GM13976 (cell line): ENCODE results near the gene NRIP2.
A peak's percentile ranks its signal among the peaks of the same experiment; 100 is the strongest.

Experiments
- DNase-seq: peaks from one replicate; pipeline ENCODE4 v3.0.0; 2012; ENCODE audit warnings: low spot score
- in situ Hi-C: fragments of 300-500 bp; cut with MboI; formaldehyde crosslinking; loops from one replicate; pipeline ENCODE4 v1.12.0; 2022; ENCODE audit warnings: low sequenced_read_pairs, mixed read lengths, inconsistent platforms; ENCODE audit not compliant: unreplicated experiment
- TF ChIP-seq, protein P1 (sequence below): IDR thresholded peaks from 2 replicates; pipeline ENCODE4 v1.5.1; 2012; ENCODE audit warnings: borderline replicate concordance, mild to moderate bottlenecking; ENCODE audit not compliant: insufficient read depth; ENCODE audit errors: extremely low read depth, missing control alignments, control extremely low read depth

NRIP2 gene

DNA sequence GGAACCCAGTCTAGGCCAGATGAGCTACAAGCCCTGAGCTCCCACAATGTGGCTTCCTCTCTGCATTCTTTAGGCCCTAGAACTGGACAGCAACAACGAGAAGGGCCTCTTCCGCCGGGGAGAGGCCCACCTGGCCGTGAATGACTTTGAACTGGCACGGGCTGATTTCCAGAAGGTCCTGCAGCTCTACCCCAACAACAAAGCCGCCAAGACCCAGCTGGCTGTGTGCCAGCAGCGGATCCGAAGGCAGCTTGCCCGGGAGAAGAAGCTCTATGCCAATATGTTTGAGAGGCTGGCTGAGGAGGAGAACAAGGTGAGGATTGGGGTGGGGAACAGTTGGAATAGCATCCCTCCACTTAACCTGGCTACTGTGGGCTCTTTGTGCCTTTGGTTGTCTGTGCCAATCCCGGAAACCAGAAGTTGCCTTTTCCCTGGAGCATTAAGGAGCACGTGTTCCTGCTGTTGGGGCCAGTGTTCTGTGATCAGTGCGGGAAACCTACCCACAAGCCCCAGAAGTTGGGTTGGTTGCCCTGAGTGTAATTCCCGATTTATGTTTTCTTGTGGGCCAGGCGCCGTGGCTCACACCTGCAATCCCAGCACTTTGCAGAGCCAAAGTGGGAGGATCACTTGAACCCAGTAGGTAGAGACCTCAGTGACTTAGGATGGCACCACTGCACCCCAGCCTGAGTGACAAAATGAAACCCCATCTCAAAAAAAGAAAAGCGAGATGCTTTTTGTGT is 33.6 kb downstream of the NRIP2 start:
- TF ChIP-seq, protein P1, sequence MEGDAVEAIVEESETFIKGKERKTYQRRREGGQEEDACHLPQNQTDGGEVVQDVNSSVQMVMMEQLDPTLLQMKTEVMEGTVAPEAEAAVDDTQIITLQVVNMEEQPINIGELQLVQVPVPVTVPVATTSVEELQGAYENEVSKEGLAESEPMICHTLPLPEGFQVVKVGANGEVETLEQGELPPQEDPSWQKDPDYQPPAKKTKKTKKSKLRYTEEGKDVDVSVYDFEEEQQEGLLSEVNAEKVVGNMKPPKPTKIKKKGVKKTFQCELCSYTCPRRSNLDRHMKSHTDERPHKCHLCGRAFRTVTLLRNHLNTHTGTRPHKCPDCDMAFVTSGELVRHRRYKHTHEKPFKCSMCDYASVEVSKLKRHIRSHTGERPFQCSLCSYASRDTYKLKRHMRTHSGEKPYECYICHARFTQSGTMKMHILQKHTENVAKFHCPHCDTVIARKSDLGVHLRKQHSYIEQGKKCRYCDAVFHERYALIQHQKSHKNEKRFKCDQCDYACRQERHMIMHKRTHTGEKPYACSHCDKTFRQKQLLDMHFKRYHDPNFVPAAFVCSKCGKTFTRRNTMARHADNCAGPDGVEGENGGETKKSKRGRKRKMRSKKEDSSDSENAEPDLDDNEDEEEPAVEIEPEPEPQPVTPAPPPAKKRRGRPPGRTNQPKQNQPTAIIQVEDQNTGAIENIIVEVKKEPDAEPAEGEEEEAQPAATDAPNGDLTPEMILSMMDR = no peak
- in situ Hi-C loops = no loop called here
- no peak for DNase-seq

DNA sequence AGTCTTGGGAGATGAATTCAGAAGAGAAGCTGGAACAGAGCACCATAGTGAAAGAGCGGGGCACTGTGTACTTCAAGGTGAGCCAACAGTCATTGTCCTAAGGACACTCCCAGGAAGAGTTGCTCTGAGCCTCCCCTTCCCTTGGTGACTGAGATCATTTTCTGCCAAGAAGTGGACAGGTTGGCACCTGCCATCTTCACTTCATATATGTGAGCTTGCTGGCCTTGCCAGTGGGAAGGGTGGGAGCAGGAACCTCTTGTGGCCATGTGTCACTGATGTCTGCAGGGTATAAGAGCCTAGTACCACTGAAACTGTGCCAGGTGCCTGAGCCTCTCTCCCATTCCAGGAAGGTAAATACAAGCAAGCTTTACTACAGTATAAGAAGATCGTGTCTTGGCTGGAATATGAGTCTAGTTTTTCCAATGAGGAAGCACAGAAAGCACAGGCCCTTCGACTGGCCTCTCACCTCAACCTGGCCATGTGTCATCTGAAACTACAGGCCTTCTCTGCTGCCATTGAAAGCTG is 34.7 kb downstream of the NRIP2 start:
- TF ChIP-seq, protein P1 = no peak
- in situ Hi-C loops = no loop called here
- no peak for DNase-seq

DNA sequence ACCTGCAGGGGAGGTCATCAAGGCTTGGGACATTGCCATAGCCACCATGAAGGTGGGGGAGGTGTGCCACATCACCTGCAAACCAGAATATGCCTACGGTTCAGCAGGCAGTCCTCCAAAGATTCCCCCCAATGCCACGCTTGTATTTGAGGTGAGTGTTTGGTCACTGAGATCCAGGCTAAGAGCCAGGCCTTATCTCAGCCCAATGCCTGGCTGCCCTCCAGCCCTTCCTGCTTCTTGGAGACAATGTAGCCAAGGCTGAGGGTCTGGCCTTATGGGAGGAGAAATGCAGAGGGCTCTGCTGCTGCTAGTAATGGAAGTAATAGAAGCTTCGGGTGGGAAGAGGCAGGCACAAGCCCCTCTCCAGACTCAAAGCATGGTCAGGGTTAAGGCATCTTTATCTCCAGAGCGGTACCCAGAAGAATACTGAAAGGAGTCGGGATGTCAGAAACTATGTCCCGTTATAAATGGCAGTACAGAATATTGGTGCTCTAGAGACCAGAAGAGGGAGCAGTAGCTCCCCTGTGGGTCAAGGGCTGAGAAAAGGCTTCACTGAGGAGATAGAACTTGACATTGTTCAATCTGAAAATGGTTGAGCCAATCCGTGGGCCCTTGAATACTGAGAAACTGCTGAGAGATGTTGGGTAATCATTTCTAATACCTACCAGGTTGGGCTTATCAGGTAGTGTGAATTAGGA is 37.0 kb downstream of the NRIP2 start:
- in situ Hi-C loops = no loop called here
- TF ChIP-seq, protein P1 = no peak
- DNase-seq = no peak

DNA sequence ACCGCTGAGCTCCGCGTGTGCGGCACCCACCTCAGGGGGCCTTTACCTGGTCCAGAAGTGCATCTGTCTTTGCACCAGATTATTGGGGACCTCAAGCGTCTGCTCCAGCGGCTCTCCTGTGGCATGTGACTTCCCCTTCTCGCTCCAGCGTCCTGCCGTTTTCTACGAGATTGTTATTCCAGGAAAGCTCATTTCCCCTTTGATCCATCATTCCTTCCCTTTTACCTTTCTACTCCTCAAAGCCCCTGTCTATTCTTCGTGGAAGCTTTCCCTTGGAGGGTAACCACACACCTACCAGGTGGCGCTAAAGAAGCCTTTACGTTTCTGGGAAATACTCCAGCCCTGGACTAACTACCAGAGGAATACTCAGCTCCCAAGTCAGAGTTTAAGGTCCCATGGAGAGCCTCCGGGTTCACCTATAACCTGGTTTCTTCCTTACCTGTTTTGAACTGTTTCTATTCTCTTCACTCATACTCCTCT is 38.6 kb downstream of the NRIP2 start:
- no peak for DNase-seq
- in situ Hi-C loops = no loop called here
- TF ChIP-seq, protein P1 = no peak

DNA sequence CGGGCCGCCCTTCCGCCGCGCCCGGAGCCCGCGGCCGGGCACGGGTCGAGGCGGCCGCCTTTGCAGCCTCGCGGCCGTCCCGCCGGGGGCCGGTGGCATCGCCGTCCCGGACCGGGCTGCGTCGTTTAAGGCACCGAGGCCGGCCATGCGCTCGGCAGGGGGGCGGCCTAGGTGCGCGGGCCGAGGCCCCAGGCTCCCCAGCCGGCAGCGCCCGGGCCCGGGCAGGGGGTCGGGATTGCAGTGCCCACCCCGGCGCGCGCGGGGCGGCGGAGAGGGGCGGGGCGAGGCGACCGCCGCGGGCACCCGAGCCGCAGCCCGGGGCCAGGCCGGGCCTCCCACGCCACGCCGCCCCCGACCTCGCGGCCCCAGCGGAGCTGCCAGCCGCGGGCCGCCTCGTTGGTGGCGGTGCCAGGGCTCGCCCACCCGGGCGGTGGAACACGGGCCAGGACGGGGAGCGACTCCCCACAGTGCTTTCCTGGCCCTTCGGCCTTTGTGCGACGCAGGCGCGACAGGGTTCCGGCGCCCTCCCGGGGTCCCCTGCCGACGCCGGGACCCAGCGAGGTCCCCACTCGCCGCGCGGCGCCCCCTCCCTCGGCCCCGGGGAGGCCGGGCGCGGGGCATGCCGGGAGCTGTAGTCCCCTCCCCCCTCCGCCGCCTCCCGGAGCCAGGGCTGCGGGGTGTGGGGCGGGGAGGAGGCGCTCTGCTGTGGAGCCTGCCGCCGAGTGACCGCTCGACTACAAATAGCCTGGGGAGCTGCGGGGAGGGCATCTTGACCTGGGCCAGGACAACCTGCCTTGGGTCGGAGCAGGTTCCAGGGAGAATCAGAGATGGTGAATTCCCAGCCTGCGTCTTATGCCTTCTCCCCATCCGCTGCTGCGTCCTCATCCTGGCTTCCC is 39.3 kb downstream of the NRIP2 start:
- TF ChIP-seq, protein P1 = no peak
- DNase-seq = peak; percentile 94
- in situ Hi-C loops = no loop called here

DNA sequence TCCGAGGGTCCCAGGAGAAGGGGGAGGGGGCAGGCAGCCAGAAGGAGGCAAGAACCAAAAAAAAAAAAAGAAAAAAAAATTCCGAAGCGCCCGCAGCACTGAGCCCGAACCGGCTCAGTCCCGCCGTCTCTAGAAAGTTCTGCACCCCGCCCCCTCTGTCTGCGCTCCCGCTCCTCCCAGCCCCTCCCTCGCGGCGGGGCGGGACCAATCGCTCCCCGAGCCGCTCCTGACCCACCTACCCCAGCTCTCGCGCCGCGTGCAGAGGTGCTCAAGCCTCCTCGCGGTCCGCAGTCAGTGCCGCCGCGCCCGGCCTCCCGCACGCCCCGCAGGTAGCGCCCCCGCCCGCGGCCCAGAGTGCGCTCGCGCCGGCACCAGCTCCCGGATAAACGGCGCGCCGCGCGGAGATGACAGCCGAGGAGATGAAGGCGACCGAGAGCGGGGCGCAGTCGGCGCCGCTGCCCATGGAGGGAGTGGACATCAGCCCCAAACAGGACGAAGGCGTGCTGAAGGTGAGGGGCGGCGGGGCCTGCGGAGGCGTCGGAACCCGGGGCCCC is 40.0 kb downstream of the NRIP2 start, which contains the start of gene FKBP4:
TSS of gene FKBP4 (plus strand) at position 235 of the 554 bp plus-strand sequence. CDS start at position 405, 170 bp downstream.
- DNase-seq = peak; percentile 97
- TF ChIP-seq, protein P1 = no peak
- in situ Hi-C loops = no loop called here
